Liver (tissue), 9 donors: ENCODE results near the gene CMTM8. TPM values are rescaled to one million over a fixed set of nuclear protein-coding genes. Genes with fewer than 3 reads are reported as not detected.

Source experiments
- DNase-seq: peaks from one replicate; pipeline ENCODE4 v3.0.0-alpha.2; 2017; ENCODE audit warnings: low spot score
- H3K27ac ChIP-seq, 2 donors: one replicate each; pipeline ENCODE4 v1.7.0; 2013; ENCODE audit warnings: inconsistent platforms in 2 of 2, low read length in 2 of 2, control low read depth in 1 of 2, low read depth in 1 of 2, mild to moderate bottlenecking in 1 of 2
- H3K27me3 ChIP-seq, 4 donors: one replicate each; pipeline versions ENCODE4 v1.6.1 to v1.7.0; 2013; ENCODE audit warnings: low read length in 3 of 4, inconsistent platforms in 1 of 4, mild to moderate bottlenecking in 1 of 4, moderate library complexity in 1 of 4; ENCODE audit not compliant: control insufficient read depth in 4 of 4, insufficient read depth in 4 of 4
- H3K36me3 ChIP-seq, 4 donors: one replicate each; pipeline versions ENCODE4 v1.6.1 to v1.7.0; 2013; ENCODE audit warnings: low read length in 3 of 4, mild to moderate bottlenecking in 3 of 4, low read depth in 1 of 4, moderate library complexity in 1 of 4; ENCODE audit not compliant: control insufficient read depth in 4 of 4, insufficient read depth in 3 of 4
- H3K4me1 ChIP-seq, 4 donors: one replicate each; pipeline versions ENCODE4 v1.6.1 to v1.7.0; 2013; ENCODE audit warnings: low read length in 3 of 4, mild to moderate bottlenecking in 3 of 4, moderate library complexity in 1 of 4; ENCODE audit not compliant: control insufficient read depth in 4 of 4, insufficient read depth in 4 of 4
- H3K4me3 ChIP-seq, 3 donors: one replicate each; pipeline versions ENCODE4 v1.6.1 to v1.7.0; 2013; ENCODE audit warnings: low read length in 3 of 3, control low read depth in 1 of 3, low read depth in 1 of 3, mild to moderate bottlenecking in 1 of 3
- H3K9ac ChIP-seq, 2 donors: one replicate each; pipeline ENCODE4 v1.7.0; 2013; ENCODE audit warnings: low read length in 2 of 2, mild to moderate bottlenecking in 2 of 2, moderate library complexity in 2 of 2, control low read depth in 1 of 2, low read depth in 1 of 2
- H3K9me3 ChIP-seq, 4 donors: one replicate each; pipeline versions ENCODE4 v1.6.1 to v1.7.0; 2013; ENCODE audit warnings: low read length in 3 of 4; ENCODE audit not compliant: control insufficient read depth in 4 of 4
- CTCF ChIP-seq: fragments of 150-350 bp; IDR thresholded peaks from 2 replicates; pipeline ENCODE4 v1.5.1; 2017; ENCODE audit warnings: improper control_type of control experiment, low read depth, low read length; ENCODE audit not compliant: missing input control
- EGR1 ChIP-seq, 2 donors: IDR thresholded peaks; 2 replicates each; pipeline ENCODE4 v1.6.1; 2016 to 2018; ENCODE audit warnings: antibody characterized with exemption in 2 of 2, low read depth in 2 of 2
- FOXA1 ChIP-seq: IDR thresholded peaks from 2 replicates; pipeline ENCODE4 v1.6.1; 2016; ENCODE audit warnings: antibody characterized with exemption
- FOXA2 ChIP-seq: IDR thresholded peaks from 2 replicates; pipeline ENCODE4 v1.6.1; 2016; ENCODE audit warnings: antibody characterized with exemption
- GABPA ChIP-seq, 2 donors: IDR thresholded peaks in 1 of 2; conservative IDR thresholded peaks in 1 of 2; 2 replicates each; pipeline ENCODE4 v1.6.1; 2016; ENCODE audit warnings: antibody characterized with exemption in 2 of 2, mild to moderate bottlenecking in 1 of 2, moderate library complexity in 1 of 2
- HNF4A ChIP-seq, 2 donors: conservative IDR thresholded peaks; 2 replicates each; pipeline ENCODE4 v1.6.1; 2016; ENCODE audit warnings: antibody characterized with exemption in 2 of 2, mild to moderate bottlenecking in 2 of 2
- HNF4G ChIP-seq: IDR thresholded peaks from 2 replicates; pipeline ENCODE4 v1.6.1; 2016; ENCODE audit warnings: antibody characterized with exemption
- JUND ChIP-seq, 2 donors: IDR thresholded peaks; 2 replicates each; pipeline ENCODE4 v1.6.1; 2016; ENCODE audit warnings: antibody characterized with exemption in 2 of 2
- NR2F2 ChIP-seq: IDR thresholded peaks from 2 replicates; pipeline ENCODE4 v1.6.1; 2016; ENCODE audit warnings: antibody characterized with exemption
- RAD21 ChIP-seq, 2 donors: IDR thresholded peaks; 2 replicates each; pipeline ENCODE4 v1.6.1; 2016; ENCODE audit warnings: antibody characterized with exemption in 2 of 2, mild to moderate bottlenecking in 2 of 2
- REST ChIP-seq: IDR thresholded peaks from 2 replicates; pipeline ENCODE4 v1.6.1; 2016; ENCODE audit warnings: antibody characterized with exemption, mild to moderate bottlenecking
- RXRA ChIP-seq, 2 donors: IDR thresholded peaks; 2 replicates each; pipeline ENCODE4 v1.6.1; 2017 to 2018; ENCODE audit warnings: antibody characterized with exemption in 2 of 2, mild to moderate bottlenecking in 1 of 2
- SP1 ChIP-seq: IDR thresholded peaks from 2 replicates; pipeline ENCODE4 v1.6.1; 2018; ENCODE audit warnings: antibody characterized with exemption, mild to moderate bottlenecking
- TAF1 ChIP-seq: conservative IDR thresholded peaks from 2 replicates; pipeline ENCODE4 v1.6.1; 2016; ENCODE audit warnings: antibody characterized with exemption, mild to moderate bottlenecking
- YY1 ChIP-seq: IDR thresholded peaks from 2 replicates; pipeline ENCODE4 v1.6.1; 2016; ENCODE audit warnings: antibody characterized with exemption, mild to moderate bottlenecking
- WGBS: extraction: QIAGEN DNeasy Blood & Tissue Kit; methylation state at CpG from one replicate; pipeline ENCODE4 v1.1.7; 2013; 5-methylcytosine and 5-hydroxymethylcytosine counted together
- polyA plus RNA-seq, 2 donors: library from polyadenylated mRNA; stranded (reverse) in 1 of 2; unstranded in 1 of 2; fragments of 200-250 nt in 1 of 2; fragments of >200 nt in 1 of 2; fragmentation: Nextera tagmentation in 1 of 2; extraction: Ambion mirVana in 1 of 2; gene quantifications; one replicate each; pipeline versions ENCODE4 v1.2.1 to v1.2.3, GENCODE V29; 2013 to 2015
- total RNA-seq, 2 donors: library from RNA; depleted of rRNA; stranded (reverse); fragments of >200 nt; gene quantifications; one replicate each; pipeline ENCODE4 v1.2.3, GENCODE V29; 2014
- TF ChIP-seq, protein P1 (sequence below): IDR thresholded peaks from 2 replicates; pipeline ENCODE4 v1.6.1; 2016; ENCODE audit warnings: antibody characterized with exemption
- TF ChIP-seq, protein P2 (sequence below): IDR thresholded peaks from 2 replicates; pipeline ENCODE4 v1.6.1; 2016; ENCODE audit warnings: antibody characterized with exemption
- TF ChIP-seq, protein P3 (sequence below): IDR thresholded peaks from 2 replicates; pipeline ENCODE4 v1.6.1; 2016; ENCODE audit warnings: antibody characterized with exemption
- donor health status: healthy.
- donor health status: healthy.
- donor health status: healthy.
- donor health status: healthy.
- donor health status: healthy.

The CMTM8 gene
- total and polyA plus RNA-seq, 4 donors = 4.3 to 44.6 (median 12.5) TPM

DNA sequence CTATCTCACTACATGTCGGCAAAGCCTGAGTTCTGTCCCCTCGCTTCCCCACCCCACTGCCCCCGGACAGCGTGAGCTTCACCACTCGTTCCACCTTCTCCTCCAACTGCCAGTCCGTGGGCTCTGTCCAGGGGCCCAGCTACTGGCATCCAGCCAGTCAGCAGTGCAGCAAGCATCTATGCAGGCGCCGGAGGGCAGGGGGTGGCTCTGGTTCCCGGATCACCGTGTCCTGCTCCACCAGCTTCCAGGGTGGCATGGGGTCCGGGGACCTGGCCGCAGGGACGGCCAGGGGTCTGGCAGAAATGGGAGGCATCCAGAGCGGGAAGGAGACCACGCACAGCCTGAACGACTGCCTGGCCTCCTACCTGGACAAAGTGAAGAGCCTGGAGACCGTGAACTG, 20.4 kb downstream of the CMTM8 start:
- Histone ChIP-seq H3K9me3 (peaks cover 0 to 1% (median 0%) of the 10 kb centered on the region in 4 donors), H3K9ac (no peak overlapping the region), H3K27ac (no peak overlapping the region), H3K4me1 (no peaks in the 10 kb centered on the region), H3K36me3 (no peaks in the 10 kb centered on the region), H3K4me3 (no peak overlapping the region), H3K27me3 (no peaks in the 10 kb centered on the region)
- 95% methylated on average over 17 of the region's 17 CpGs for WGBS
- no peak for DNase-seq
- TF ChIP-seq HNF4A (conservative IDR thresholded peaks at IDR 0.05) (no peak), NR2F2 (no peak), FOXA1 (no peak), GABPA (IDR thresholded peaks at IDR 0.05 in 1 of 2, conservative IDR thresholded peaks at IDR 0.05 in 1 of 2) (no peak), YY1 (no peak), CTCF (no peak), FOXA2 (no peak), JUND (IDR thresholded peaks at IDR 0.05) (no peak), SP1 (no peak), REST (no peak), TAF1 (no peak)
- TF ChIP-seq, protein P1, sequence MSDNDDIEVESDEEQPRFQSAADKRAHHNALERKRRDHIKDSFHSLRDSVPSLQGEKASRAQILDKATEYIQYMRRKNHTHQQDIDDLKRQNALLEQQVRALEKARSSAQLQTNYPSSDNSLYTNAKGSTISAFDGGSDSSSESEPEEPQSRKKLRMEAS = no peak
- TF ChIP-seq, protein P2, sequence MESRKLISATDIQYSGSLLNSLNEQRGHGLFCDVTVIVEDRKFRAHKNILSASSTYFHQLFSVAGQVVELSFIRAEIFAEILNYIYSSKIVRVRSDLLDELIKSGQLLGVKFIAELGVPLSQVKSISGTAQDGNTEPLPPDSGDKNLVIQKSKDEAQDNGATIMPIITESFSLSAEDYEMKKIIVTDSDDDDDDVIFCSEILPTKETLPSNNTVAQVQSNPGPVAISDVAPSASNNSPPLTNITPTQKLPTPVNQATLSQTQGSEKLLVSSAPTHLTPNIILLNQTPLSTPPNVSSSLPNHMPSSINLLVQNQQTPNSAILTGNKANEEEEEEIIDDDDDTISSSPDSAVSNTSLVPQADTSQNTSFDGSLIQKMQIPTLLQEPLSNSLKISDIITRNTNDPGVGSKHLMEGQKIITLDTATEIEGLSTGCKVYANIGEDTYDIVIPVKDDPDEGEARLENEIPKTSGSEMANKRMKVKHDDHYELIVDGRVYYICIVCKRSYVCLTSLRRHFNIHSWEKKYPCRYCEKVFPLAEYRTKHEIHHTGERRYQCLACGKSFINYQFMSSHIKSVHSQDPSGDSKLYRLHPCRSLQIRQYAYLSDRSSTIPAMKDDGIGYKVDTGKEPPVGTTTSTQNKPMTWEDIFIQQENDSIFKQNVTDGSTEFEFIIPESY = no peak
- TF ChIP-seq, protein P3, sequence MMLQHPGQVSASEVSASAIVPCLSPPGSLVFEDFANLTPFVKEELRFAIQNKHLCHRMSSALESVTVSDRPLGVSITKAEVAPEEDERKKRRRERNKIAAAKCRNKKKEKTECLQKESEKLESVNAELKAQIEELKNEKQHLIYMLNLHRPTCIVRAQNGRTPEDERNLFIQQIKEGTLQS = no peak

- no peak overlapping the region for H3K9ac ChIP-seq
- DNase-seq = no peak
- WGBS = 60% methylated on average over 3 of the region's 3 CpGs
- TF ChIP-seq EGR1 (IDR thresholded peaks at IDR 0.05; ENCODE audit: low read depth in 2 of 2) (no peak), RXRA (IDR thresholded peaks at IDR 0.05) (no peak), REST (no peak), SP1 (no peak), HNF4A (conservative IDR thresholded peaks at IDR 0.05) (no peak), HNF4G (no peak), YY1 (no peak), RAD21 (IDR thresholded peaks at IDR 0.05) (no peak)
- TF ChIP-seq, protein P3 = no peak
- TF ChIP-seq, protein P2 = no peak
- H3K4me1 ChIP-seq = no peaks in the 10 kb centered on the region
- no peaks in the 10 kb centered on the region for H3K9me3 ChIP-seq
- H3K27me3 ChIP-seq = no peaks in the 10 kb centered on the region
- H3K4me3 ChIP-seq = no peak overlapping the region
- no peaks in the 10 kb centered on the region for H3K36me3 ChIP-seq
- no peak overlapping the region for H3K27ac ChIP-seq
These were observed 23.1 kb downstream of the CMTM8 start for GRCh38 chr3:32261545-32261944.
